ENCODE data around the gene FAM50A. TPM values are rescaled to one million over a fixed set of nuclear protein-coding genes. Genes with fewer than 3 reads are reported as not detected.
"Not testable (repeated sequence)": the region's sequence is repeated elsewhere in the genome, so short reads cannot be mapped to it uniquely, and the experiment has no call there.

Gene FAM50A
- total and polyA plus RNA-seq, 11 donors, result 27.7 to 119 (median 43.1) TPM

DNA sequence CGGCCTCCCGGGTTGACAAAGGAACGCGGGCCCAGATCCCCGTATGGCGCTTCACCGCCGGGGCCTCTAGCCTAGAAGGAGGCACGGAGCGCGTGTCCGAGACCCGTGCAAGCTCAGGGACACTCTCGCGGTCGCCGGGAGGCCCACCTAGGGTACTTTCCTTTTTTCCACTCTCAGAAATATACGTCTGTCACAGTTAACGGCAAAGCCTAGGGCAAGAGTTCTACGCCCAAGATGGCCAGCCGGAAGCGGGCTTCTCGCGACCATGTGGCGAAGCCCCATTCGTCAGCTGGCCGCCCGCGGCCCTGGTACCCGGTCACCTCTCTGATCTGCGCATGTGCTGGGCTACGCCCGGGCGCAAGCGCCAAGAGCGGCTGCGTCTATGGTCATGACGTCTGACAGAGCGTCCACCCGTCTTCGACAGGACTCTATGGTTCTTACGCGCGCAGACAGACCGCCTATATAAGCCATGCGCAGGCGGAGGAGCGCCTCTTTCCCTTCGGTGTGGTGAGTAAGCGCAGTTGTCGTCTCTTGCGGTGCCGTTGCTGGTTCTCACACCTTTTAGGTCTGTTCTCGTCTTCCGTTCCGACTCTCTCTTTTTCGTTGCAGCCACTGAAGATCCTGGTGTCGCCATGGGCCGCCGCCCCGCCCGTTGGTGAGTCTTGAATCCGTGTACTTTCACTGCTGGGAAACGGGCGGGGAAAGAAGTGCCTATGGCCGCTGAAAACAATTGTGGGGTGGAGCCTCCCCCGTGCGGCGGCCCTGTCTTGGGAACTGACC is 45.9 kb upstream of the FAM50A start, which contains the start of gene RPL10:
TSS of gene RPL10 (plus strand) at position 490 of the 780 bp plus-strand sequence. CDS start at position 633, 143 bp downstream.
- ATAC-seq (peak; percentile 87 to 97 (median 92)), DNase-seq (peak; percentile 92 to 97 (median 96))
- TF ChIP-seq POLR2A (IDR thresholded peaks at IDR 0.05), result peak in 1 of 2 donors; percentile 91
- TF ChIP-seq, protein P1, sequence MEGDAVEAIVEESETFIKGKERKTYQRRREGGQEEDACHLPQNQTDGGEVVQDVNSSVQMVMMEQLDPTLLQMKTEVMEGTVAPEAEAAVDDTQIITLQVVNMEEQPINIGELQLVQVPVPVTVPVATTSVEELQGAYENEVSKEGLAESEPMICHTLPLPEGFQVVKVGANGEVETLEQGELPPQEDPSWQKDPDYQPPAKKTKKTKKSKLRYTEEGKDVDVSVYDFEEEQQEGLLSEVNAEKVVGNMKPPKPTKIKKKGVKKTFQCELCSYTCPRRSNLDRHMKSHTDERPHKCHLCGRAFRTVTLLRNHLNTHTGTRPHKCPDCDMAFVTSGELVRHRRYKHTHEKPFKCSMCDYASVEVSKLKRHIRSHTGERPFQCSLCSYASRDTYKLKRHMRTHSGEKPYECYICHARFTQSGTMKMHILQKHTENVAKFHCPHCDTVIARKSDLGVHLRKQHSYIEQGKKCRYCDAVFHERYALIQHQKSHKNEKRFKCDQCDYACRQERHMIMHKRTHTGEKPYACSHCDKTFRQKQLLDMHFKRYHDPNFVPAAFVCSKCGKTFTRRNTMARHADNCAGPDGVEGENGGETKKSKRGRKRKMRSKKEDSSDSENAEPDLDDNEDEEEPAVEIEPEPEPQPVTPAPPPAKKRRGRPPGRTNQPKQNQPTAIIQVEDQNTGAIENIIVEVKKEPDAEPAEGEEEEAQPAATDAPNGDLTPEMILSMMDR (IDR thresholded peaks at IDR 0.05), result no peak
- intact Hi-C loops (cut with DNase I), result loop anchor here in 2 of 10 donors (5.0 kb wide), 4 partner anchors 79 to 139 kb away; partner anchors contain the start of genes FAM3A (in 1 of the 2), LAGE3 (in 1 of the 2) and SLC10A3 (in 1 of the 2)
- WGBS, 4 donors, result 0 to 52% (median 14%) methylated on average over 63 to 69 of the region's 69 CpGs
- Histone ChIP-seq H3K27ac (peak within 1 kb of the TSS; percentile 98 to 100 (median 98)), H3K27me3 (no peaks in the 10 kb centered on the region), H3K36me3 (peaks cover 0 to 31% (median 24%) of the 10 kb centered on the region in 9 donors), H3K4me1 (peaks cover 0 to 16% (median 10%) of the 10 kb centered on the region in 12 donors), H3K4me3 (peak within 1 kb of the TSS; percentile 67 to 99 (median 86)), H3K9me3 (no peaks in the 10 kb centered on the region)

GRCh38 chrX:154398668-154399526 is 45.0 kb upstream of the FAM50A start:
- ATAC-seq, result peak; percentile 33 to 71 (median 60)
- peak; percentile 84 to 92 (median 87) for DNase-seq
- TF ChIP-seq, protein P1 (IDR thresholded peaks at IDR 0.05), result peak; percentile 65 to 87 (median 78)
- TF ChIP-seq POLR2A (IDR thresholded peaks at IDR 0.05), result no peak
- Histone ChIP-seq H3K27me3 (no peaks in the 10 kb centered on the region), H3K4me3 (peak overlapping the region; percentile 67 to 99 (median 86)), H3K36me3 (peaks cover 0 to 31% (median 24%) of the 10 kb centered on the region in 9 donors), H3K27ac (peak overlapping the region; percentile 98 to 100 (median 98)), H3K4me1 (peaks cover 0 to 16% (median 10%) of the 10 kb centered on the region in 12 donors), H3K9me3 (no peaks in the 10 kb centered on the region)
- intact Hi-C loops (cut with DNase I), result loop anchor here in 2 of 10 donors (5.0 kb wide), 4 partner anchors 78 to 138 kb away; partner anchors contain the start of genes FAM3A (in 1 of the 2), LAGE3 (in 1 of the 2) and SLC10A3 (in 1 of the 2)
- 1 to 40% (median 18%) methylated on average over 49 of the region's 49 CpGs for WGBS, 4 donors

DNA sequence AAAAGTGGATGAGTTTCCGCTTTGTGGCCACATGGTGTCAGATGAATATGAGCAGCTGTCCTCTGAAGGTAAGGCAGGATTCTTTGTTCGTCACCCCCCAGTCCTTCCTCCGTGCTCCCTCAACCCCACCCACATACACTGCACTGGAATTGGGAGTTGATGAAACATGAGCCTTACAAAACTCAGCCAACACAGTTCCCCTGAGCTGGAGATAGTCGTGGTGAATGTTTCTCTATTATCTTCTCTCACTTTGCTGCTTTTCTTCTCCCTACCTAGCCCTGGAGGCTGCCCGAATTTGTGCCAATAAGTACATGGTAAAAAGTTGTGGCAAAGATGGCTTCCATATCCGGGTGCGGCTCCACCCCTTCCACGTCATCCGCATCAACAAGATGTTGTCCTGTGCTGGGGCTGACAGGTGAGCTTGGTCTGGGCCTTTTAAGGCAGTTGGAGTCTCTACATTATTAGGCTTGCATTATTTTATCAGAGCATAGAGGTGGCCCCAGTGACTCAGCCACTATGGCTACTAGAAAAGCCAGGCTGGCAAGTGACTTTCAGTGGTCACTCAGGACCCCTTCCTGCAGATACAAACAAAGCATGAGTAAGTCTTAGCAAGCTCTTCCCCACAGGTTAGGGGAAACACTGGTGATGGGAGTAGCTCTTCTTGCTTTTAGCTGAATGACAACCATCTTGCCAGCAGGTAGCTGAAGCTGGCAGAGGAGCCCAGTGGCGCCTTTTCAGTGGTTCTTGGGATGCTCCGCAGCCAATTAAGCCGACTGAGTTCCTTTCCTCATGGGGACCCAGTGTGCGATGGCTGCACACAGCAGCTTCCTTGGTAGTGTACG is 44.2 kb upstream of the FAM50A start:
- Histone ChIP-seq H3K4me1 (peaks cover 0 to 16% (median 10%) of the 10 kb centered on the region in 12 donors), H3K9me3 (no peaks in the 10 kb centered on the region), H3K27ac (peak overlapping the region in 11 of 12 donors; percentile 98 to 100 (median 99)), H3K4me3 (peak overlapping the region; percentile 67 to 99 (median 86)), H3K36me3 (peaks cover 0 to 31% (median 24%) of the 10 kb centered on the region in 9 donors), H3K27me3 (no peaks in the 10 kb centered on the region)
- WGBS, 4 donors, result 37 to 62% (median 46%) methylated on average over 10 to 14 of the region's 14 CpGs
- no peak for TF ChIP-seq POLR2A (IDR thresholded peaks at IDR 0.05)
- TF ChIP-seq, protein P1 (IDR thresholded peaks at IDR 0.05), result no peak
- DNase-seq (peak in 1 of 5 donors; percentile 11), ATAC-seq (no peak)
- intact Hi-C loops (cut with DNase I), result loop anchor here in 2 of 10 donors (5.0 kb wide), 5 partner anchors 38 to 138 kb away; partner anchors contain the start of genes FAM3A (in 1 of the 2), GDI1 (in 1 of the 2), LAGE3 (in 1 of the 2) and SLC10A3 (in 1 of the 2)

DNA sequence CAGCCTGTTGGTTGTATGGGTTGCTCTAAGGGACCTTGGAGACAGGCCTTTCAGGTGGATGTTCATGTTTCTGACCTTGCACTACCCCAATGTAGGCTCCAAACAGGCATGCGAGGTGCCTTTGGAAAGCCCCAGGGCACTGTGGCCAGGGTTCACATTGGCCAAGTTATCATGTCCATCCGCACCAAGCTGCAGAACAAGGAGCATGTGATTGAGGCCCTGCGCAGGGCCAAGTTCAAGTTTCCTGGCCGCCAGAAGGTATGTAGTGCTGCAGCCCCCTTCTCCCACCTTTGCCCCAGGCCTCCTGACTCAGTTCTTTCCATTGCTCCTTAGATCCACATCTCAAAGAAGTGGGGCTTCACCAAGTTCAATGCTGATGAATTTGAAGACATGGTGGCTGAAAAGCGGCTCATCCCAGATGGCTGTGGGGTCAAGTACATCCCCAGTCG is 43.5 kb upstream of the FAM50A start:
- H3K36me3 ChIP-seq, result peaks cover 0 to 31% (median 24%) of the 10 kb centered on the region in 9 donors
- peaks cover 0 to 16% (median 10%) of the 10 kb centered on the region in 12 donors for H3K4me1 ChIP-seq
- intact Hi-C loops (cut with DNase I), result loop anchor here in 1 of 10 donors (5.0 kb wide), 1 partner anchor 37 kb away; the partner anchor contains the start of gene GDI1
- not testable (repeated sequence) for H3K27me3 ChIP-seq, ATAC-seq, H3K9me3 ChIP-seq
- peak overlapping the region in 1 of 12 donors; percentile 98 for H3K27ac ChIP-seq
- WGBS, 4 donors, result 54 to 74% (median 62%) methylated on average over 6 of the region's 6 CpGs
- DNase-seq, result peak in 1 of 5 donors; percentile 18
- peak overlapping the region in 5 of 12 donors; percentile 67 to 99 (median 85) for H3K4me3 ChIP-seq

Measured in heart left ventricle (tissue), 16 donors.